UCSD-AML1 (cell line): Measurements from ENCODE around the gene MTMR11.
"Not testable (repeated sequence)": the region's sequence is repeated elsewhere in the genome, so short reads cannot be mapped to it uniquely, and the experiment has no call there.

Experiments used
- DNase-seq: peaks from one replicate; lab custom pipeline; 2025; ENCODE audit not compliant: unreplicated experiment; lab: John Stamatoyannopoulos, UW

The MTMR11 gene

GRCh38 chr1:149903836-149904491, 32.7 kb downstream of the MTMR11 start:
- DNase-seq, result no peak

- DNase-seq, result peak; percentile 73
Measured at GRCh38 chr1:149899460-149900284, 37.0 kb downstream of the MTMR11 start, which contains the start of gene BOLA1. TSS of gene BOLA1 (plus strand) at chr1:149899568. CDS start at chr1:149900060, 492 bp downstream.

GRCh38 chr1:149896575-149896974, 40.1 kb downstream of the MTMR11 start:
- DNase-seq, result no peak

GRCh38 chr1:149888999-149889289, 47.7 kb downstream of the MTMR11 start:
- DNase-seq, result no peak

- DNase-seq, result peak; percentile 88
Measured at GRCh38 chr1:149888247-149888998, 48.3 kb downstream of the MTMR11 start.

GRCh38 chr1:149887456-149888246, 49.0 kb downstream of the MTMR11 start:
- peak; percentile 81 for DNase-seq

- DNase-seq, result not testable (repeated sequence)
Measured at GRCh38 chr1:149887196-149887455, 49.6 kb downstream of the MTMR11 start.

- peak; percentile 87 for DNase-seq
Measured at GRCh38 chr1:149886396-149887195, 50.1 kb downstream of the MTMR11 start.

GRCh38 chr1:149886121-149886395, 50.6 kb downstream of the MTMR11 start:
- not testable (repeated sequence) for DNase-seq

GRCh38 chr1:149885339-149886120, 51.1 kb downstream of the MTMR11 start:
- DNase-seq, result peak; percentile 82

- peak; percentile 41 for DNase-seq
Measured at GRCh38 chr1:149884433-149885338, 52.0 kb downstream of the MTMR11 start.

- no peak for DNase-seq
Measured at GRCh38 chr1:149883598-149884247, 53.0 kb downstream of the MTMR11 start.

GRCh38 chr1:149881876-149882275, 54.8 kb downstream of the MTMR11 start:
- DNase-seq, result no peak

- DNase-seq, result no peak
Measured at GRCh38 chr1:149879556-149879955, 57.1 kb downstream of the MTMR11 start.
